ENCODE data around the gene NES. TPM values are rescaled to one million over a fixed set of nuclear protein-coding genes. Genes with fewer than 3 reads are reported as not detected.
A peak's percentile ranks its signal among the peaks of the same experiment; 100 is the strongest.

NES gene
- total RNA-seq, 2 experiments from 2014 or later = not detected

- POLR2A ChIA-PET = interaction anchor here (0.6 to 1.1 kb wide), 5 partner anchors 8 to 107 kb away, joined by 3 to 4 read pairs (median 3); no protein-coding TSS in a partner anchor
- no peaks in the 10 kb centered on the region for H3K9me3 Mint-ChIP-seq
- H3K4me1 Mint-ChIP-seq (ENCODE audit: low read depth) = peaks cover 34% of the 10 kb centered on the region
- intact Hi-C loops (cut with micrococcal nuclease) = no loop called here
- H3K4me3 Mint-ChIP-seq = no peak overlapping the region
- CTCF ChIA-PET = interaction anchor here (0.8 to 13.0 kb wide), 19 partner anchors 8 to 182 kb away, joined by 3 to 271 read pairs (median 10); partner anchors contain the start of genes INSRR, ISG20L2 and METTL25B
- DNase-seq = peak; percentile 44
- H3K36me3 Mint-ChIP-seq (ENCODE audit: low read depth) = no peaks in the 10 kb centered on the region
- H3K27ac Mint-ChIP-seq = no peak overlapping the region
- peaks cover 19% of the 10 kb centered on the region for H3K27me3 Mint-ChIP-seq
- peak; percentile 80 for ATAC-seq
- TF ChIP-seq, protein P1, sequence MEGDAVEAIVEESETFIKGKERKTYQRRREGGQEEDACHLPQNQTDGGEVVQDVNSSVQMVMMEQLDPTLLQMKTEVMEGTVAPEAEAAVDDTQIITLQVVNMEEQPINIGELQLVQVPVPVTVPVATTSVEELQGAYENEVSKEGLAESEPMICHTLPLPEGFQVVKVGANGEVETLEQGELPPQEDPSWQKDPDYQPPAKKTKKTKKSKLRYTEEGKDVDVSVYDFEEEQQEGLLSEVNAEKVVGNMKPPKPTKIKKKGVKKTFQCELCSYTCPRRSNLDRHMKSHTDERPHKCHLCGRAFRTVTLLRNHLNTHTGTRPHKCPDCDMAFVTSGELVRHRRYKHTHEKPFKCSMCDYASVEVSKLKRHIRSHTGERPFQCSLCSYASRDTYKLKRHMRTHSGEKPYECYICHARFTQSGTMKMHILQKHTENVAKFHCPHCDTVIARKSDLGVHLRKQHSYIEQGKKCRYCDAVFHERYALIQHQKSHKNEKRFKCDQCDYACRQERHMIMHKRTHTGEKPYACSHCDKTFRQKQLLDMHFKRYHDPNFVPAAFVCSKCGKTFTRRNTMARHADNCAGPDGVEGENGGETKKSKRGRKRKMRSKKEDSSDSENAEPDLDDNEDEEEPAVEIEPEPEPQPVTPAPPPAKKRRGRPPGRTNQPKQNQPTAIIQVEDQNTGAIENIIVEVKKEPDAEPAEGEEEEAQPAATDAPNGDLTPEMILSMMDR (IDR thresholded peaks at IDR 0.05) = no peak
Measured at GRCh38 chr1:156707417-156708217, 30.4 kb upstream of the NES start.

DNA sequence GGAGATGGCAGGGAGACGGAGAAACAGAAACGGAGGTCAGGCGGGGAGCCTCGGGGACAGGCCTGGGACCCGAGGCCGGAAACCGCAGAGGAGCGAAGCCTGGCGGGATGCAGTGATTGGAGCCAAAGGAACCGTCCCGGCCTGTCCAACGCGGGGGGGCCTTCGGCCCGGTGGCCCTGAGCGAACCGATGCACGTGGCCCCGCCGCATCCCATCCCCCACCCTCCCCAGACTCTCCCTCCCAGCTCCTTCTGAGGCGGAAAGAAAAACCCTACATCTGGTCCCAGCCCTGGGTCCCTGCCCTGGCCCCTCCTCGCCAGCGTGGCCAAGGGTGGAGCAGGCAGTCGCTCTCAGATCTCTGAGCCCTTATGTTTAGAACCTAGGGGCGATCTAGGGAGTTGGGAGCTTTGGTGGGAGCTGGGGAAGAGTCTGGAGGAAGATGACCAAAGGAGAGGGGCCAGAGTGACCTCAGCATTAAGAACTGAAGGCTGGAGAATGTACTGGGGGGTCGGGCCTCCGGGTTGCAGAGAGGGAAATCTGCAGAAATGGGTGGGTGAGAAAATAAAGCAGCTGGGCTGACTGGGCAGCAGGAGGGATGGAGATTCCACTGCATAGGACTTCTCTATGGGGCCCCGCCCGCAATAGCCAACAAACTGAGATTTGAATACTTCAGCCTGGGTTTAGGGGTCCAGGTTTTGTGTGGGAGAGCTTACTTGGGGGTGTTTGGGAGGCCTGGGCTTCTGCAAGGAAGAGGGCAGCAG, 29.6 kb upstream of the NES start:
- Mint-ChIP-seq H3K27me3 (peaks cover 19% of the 10 kb centered on the region), H3K27ac (peak overlapping the region; percentile 30), H3K9me3 (no peaks in the 10 kb centered on the region), H3K36me3 (ENCODE audit: low read depth) (no peaks in the 10 kb centered on the region), H3K4me3 (peak overlapping the region; percentile 75), H3K4me1 (ENCODE audit: low read depth) (peaks cover 34% of the 10 kb centered on the region)
- POLR2A ChIA-PET = interaction anchor here (0.6 to 2.5 kb wide), 10 partner anchors 10 to 115 kb away, joined by 3 to 12 read pairs (median 3); partner anchors contain the start of genes MRPL24 and NAXE
- TF ChIP-seq, protein P1 (IDR thresholded peaks at IDR 0.05) = no peak
- intact Hi-C loops (cut with micrococcal nuclease) = no loop called here
- DNase-seq = no peak
- CTCF ChIA-PET = interaction anchor here (0.7 to 13.0 kb wide), 32 partner anchors 8 to 205 kb away, joined by 3 to 271 read pairs (median 6); partner anchors contain the start of genes INSRR, ISG20L2 and METTL25B
- peak; percentile 2 for ATAC-seq

DNA sequence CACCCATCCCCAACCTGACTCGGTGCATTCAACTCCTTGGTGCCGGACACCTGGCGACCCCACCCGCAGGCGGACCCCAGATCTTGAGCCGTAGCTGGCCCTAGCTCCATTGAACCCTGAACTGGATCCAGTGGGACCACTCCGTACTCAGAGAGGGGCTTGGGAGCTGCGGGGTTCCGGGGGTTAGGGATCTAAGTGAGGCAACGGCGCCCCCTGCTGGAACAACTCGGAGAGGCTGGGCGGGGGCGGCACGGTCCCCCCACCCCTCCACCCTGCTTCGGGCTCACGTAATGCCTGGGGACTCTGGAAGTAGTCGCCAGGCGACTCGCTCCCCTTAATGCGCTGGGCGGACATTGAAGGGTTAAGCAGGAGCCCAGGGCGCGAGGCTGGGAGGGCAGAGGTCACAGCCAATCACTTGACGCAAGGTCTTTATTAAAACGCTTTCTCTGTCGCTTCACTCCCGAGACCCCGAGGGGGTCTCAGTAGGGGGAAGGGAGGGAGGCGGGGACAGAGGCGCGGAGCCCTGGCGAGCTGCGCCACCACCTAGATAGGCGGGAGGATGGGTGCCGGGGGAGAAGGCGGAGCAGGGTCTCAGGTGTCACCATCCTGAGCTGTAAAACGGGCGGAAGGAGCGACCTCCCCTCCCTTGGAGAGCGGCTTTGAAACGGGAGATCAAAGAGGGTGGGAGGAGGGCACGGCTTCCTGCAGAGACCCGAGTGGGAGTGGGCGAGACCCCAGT, 28.9 kb upstream of the NES start:
- Mint-ChIP-seq H3K27ac (peak overlapping the region; percentile 75), H3K4me1 (ENCODE audit: low read depth) (peaks cover 34% of the 10 kb centered on the region), H3K4me3 (peak overlapping the region; percentile 75), H3K9me3 (no peaks in the 10 kb centered on the region), H3K36me3 (ENCODE audit: low read depth) (no peaks in the 10 kb centered on the region), H3K27me3 (peaks cover 19% of the 10 kb centered on the region)
- DNase-seq (peak; percentile 87), ATAC-seq (peak; percentile 67)
- ChIA-PET POLR2A (interaction anchor here (0.5 to 2.5 kb wide), 13 partner anchors 13 to 214 kb away, joined by 3 to 12 read pairs (median 3); partner anchors contain the start of genes MRPL24 and NAXE), CTCF (interaction anchor here (0.7 to 13.0 kb wide), 29 partner anchors 8 to 206 kb away, joined by 3 to 271 read pairs (median 9); partner anchors contain the start of genes INSRR, ISG20L2, METTL25B and PRCC)
- intact Hi-C loops (cut with micrococcal nuclease) = no loop called here
- TF ChIP-seq, protein P1 (IDR thresholded peaks at IDR 0.05) = peak; percentile 99

- intact Hi-C loops (cut with micrococcal nuclease) = no loop called here
- peak; percentile 34 for ATAC-seq
- Mint-ChIP-seq H3K27me3 (peaks cover 22% of the 10 kb centered on the region), H3K4me1 (ENCODE audit: low read depth) (peaks cover 37% of the 10 kb centered on the region), H3K9me3 (no peaks in the 10 kb centered on the region), H3K36me3 (ENCODE audit: low read depth) (no peaks in the 10 kb centered on the region), H3K4me3 (peak within 1 kb of the TSS; percentile 75), H3K27ac (peak within 1 kb of the TSS; percentile 75)
- DNase-seq = peak; percentile 50
- ChIA-PET POLR2A (interaction anchor here (0.5 to 2.5 kb wide), 10 partner anchors 12 to 213 kb away, joined by 3 to 12 read pairs (median 3); no protein-coding TSS in a partner anchor), CTCF (interaction anchor here (1.0 to 13.0 kb wide), 22 partner anchors 10 to 185 kb away, joined by 3 to 271 read pairs (median 10); partner anchors contain the start of genes ISG20L2, METTL25B and PRCC)
- TF ChIP-seq, protein P1 (IDR thresholded peaks at IDR 0.05) = no peak
Measured at GRCh38 chr1:156705321-156705917, 28.2 kb upstream of the NES start, which contains the start of gene CRABP2. CRABP2 (minus strand) TSS chr1:156705583; CDS start chr1:156705446, 137 bp downstream.
